HCT116 (cell line): ENCODE measurements around the gene CEP120. TPM values are rescaled to one million over a fixed set of nuclear protein-coding genes. Genes with fewer than 3 reads are reported as not detected.

Source experiments
- ATAC-seq: fragments of 200-7000 bp; cut with Tn5 transposase; 2 replicates; pipeline ENCODE4 v1.9.1; 2020; ENCODE audit warnings: mild to moderate bottlenecking, moderate library complexity
- BruUV-seq: library from RNA; stranded (reverse); fragments of 400-500 nt; replicated peaks from 2 replicates; lab custom pipeline; 2021; lab: Mats Ljungman, UMichigan
- CTCF ChIA-PET: fragments of 300-600 bp; sonication (Branson Sonifier 250); formaldehyde crosslinking; loops from one replicate; lab custom pipeline; 2021; ENCODE audit warnings: antibody characterized with exemption; lab: Charles Lee
- POLR2A ChIA-PET: fragments of 300-600, 350-600 bp; sonication (Branson Sonifier 250); formaldehyde crosslinking; loops from one replicate; lab custom pipeline; 2021; ENCODE audit warnings: antibody characterized with exemption; lab: Charles Lee
- RAD21 ChIA-PET, 2 experiments: fragments of 300-600 bp; sonication (Branson Sonifier 250); formaldehyde crosslinking; loops; one replicate each; lab custom pipeline; 2023; ENCODE audit warnings: low total read pairs in 2 of 2; ENCODE audit not compliant: uncharacterized antibody in 2 of 2, unreplicated experiment in 2 of 2, low non-redundant PET in 1 of 2; lab: Charles Lee
- DNase-seq: peaks from one replicate; pipeline ENCODE4 v3.0.0-alpha.2; 2010; ENCODE audit warnings: low read depth, low spot score
- H2AFZ ChIP-seq: fragments of 200-600 bp; shearing (Covaris generic), sonication (generic); 2 replicates; pipeline ENCODE4 v1.6.1; 2017; ENCODE audit warnings: low read depth, mixed run types, mixed read lengths, antibody characterized with exemption, low read length; ENCODE audit not compliant: poor library complexity, severe bottlenecking
- H3K27ac ChIP-seq: 2 replicates; pipeline ENCODE4 v1.5.1; 2012; ENCODE audit warnings: low read depth, low read length
- H3K27me3 ChIP-seq: fragments of 200-600 bp; sonication (generic); 2 replicates; pipeline ENCODE4 v1.6.1; 2016; ENCODE audit warnings: mixed run types, low read length, mixed read lengths; ENCODE audit not compliant: insufficient read depth
- H3K36me3 ChIP-seq, 2 experiments: fragments of 200-500 bp in 1 of 2; fragments of 200-600 bp in 1 of 2; sonication (Bioruptor generic) in 1 of 2; sonication (generic) in 1 of 2; 2 replicates each; pipeline versions ENCODE4 v1.5.1 to v1.6.1; 2014 to 2016; ENCODE audit warnings: low read length in 2 of 2, inconsistent platforms in 1 of 2, mixed read lengths in 1 of 2, mixed run types in 1 of 2; ENCODE audit not compliant: insufficient read depth in 2 of 2, control insufficient read depth in 1 of 2
- H3K4me1 ChIP-seq, 2 experiments: fragments of 200-600 bp in 1 of 2; sonication (generic) in 1 of 2; 2 replicates each; pipeline versions ENCODE4 v1.5.1 to v1.6.1; 2012 to 2017; ENCODE audit warnings: low read length in 2 of 2, inconsistent platforms in 1 of 2, mild to moderate bottlenecking in 1 of 2, mixed read lengths in 1 of 2, mixed run types in 1 of 2, moderate library complexity in 1 of 2; ENCODE audit not compliant: insufficient read depth in 2 of 2, control insufficient read depth in 1 of 2
- H3K4me2 ChIP-seq: fragments of 200-600 bp; sonication (generic); 2 replicates; pipeline ENCODE4 v1.6.1; 2017; ENCODE audit warnings: mixed run types, low read length, mixed read lengths
- H3K4me3 ChIP-seq, 2 experiments: fragments of 200-600 bp in 1 of 2; sonication (generic) in 1 of 2; replicated peaks in 1 of 2; 2 replicates each; pipeline ENCODE4 v1.5.1; 2011 to 2016; ENCODE audit warnings: low read length in 2 of 2, control low read depth in 1 of 2, low read depth in 1 of 2, mild to moderate bottlenecking in 1 of 2, mixed read lengths in 1 of 2, mixed run types in 1 of 2
- H3K79me2 ChIP-seq: fragments of 200-600 bp; sonication (generic); 2 replicates; pipeline ENCODE4 v1.6.1; 2017; ENCODE audit warnings: mild to moderate bottlenecking, mixed run types, low read length, moderate library complexity, mixed read lengths; ENCODE audit not compliant: insufficient read depth
- H3K9ac ChIP-seq: fragments of 200-600 bp; sonication (generic); 2 replicates; pipeline ENCODE4 v1.6.1; 2016; ENCODE audit warnings: low read length, mixed read lengths
- H3K9me2 ChIP-seq: fragments of 200-600 bp; sonication (generic), shearing (Covaris generic); 2 replicates; pipeline ENCODE4 v1.6.1; 2017; ENCODE audit warnings: mixed run types, mild to moderate bottlenecking, moderate library complexity; ENCODE audit not compliant: insufficient read depth
- H3K9me3 ChIP-seq, 2 experiments: fragments of 200-500 bp in 1 of 2; fragments of 200-600 bp in 1 of 2; sonication (Bioruptor generic) in 1 of 2; sonication (generic) in 1 of 2; 2 replicates each; pipeline ENCODE4 v1.6.1; 2014 to 2017; ENCODE audit warnings: low read length in 2 of 2, mixed read lengths in 2 of 2, inconsistent platforms in 1 of 2, low read depth in 1 of 2, mild to moderate bottlenecking in 1 of 2, mixed run types in 1 of 2, moderate library complexity in 1 of 2; ENCODE audit not compliant: control insufficient read depth in 1 of 2, insufficient read depth in 1 of 2
- H4K20me1 ChIP-seq: fragments of 200-600 bp; sonication (generic), shearing (Covaris generic); 2 replicates; pipeline ENCODE4 v1.6.1; 2017; ENCODE audit warnings: mixed run types, mild to moderate bottlenecking, moderate library complexity; ENCODE audit not compliant: insufficient read depth
- ATF3 ChIP-seq: IDR thresholded peaks from 2 replicates; pipeline ENCODE4 v1.6.1; 2012
- CBX3 ChIP-seq: IDR thresholded peaks from 2 replicates; pipeline ENCODE4 v1.6.1; 2012; ENCODE audit warnings: low read depth
- EGR1 ChIP-seq: IDR thresholded peaks from 2 replicates; pipeline ENCODE4 v1.6.1; 2012; ENCODE audit warnings: low read depth
- ELF1 ChIP-seq: IDR thresholded peaks from 2 replicates; pipeline ENCODE4 v1.6.1; 2012; ENCODE audit warnings: low read depth, borderline replicate concordance
- EZH2phosphoT487 ChIP-seq: fragments of 200-600 bp; IDR thresholded peaks from 2 replicates; pipeline ENCODE4 v1.6.1; 2018; ENCODE audit warnings: antibody characterized with exemption, borderline replicate concordance
- FOSL1 ChIP-seq: IDR thresholded peaks from 2 replicates; pipeline ENCODE4 v1.6.1; 2012; ENCODE audit warnings: low read depth
- JUND ChIP-seq: IDR thresholded peaks from 2 replicates; pipeline ENCODE4 v1.6.1; 2012
- MAX ChIP-seq: IDR thresholded peaks from 2 replicates; pipeline ENCODE4 v1.6.1; 2012
- POLR2A ChIP-seq: IDR thresholded peaks from 2 replicates; pipeline ENCODE4 v1.7.0; 2011; ENCODE audit warnings: borderline replicate concordance; ENCODE audit not compliant: insufficient read depth, insufficient read length; ENCODE audit errors: extremely low read depth
- POLR2AphosphoS5 ChIP-seq: IDR thresholded peaks from 2 replicates; pipeline ENCODE4 v1.6.1; 2011; ENCODE audit warnings: mild to moderate bottlenecking, low read depth, low read length, moderate library complexity
- REST ChIP-seq: IDR thresholded peaks from 2 replicates; pipeline ENCODE4 v1.6.1; 2012; ENCODE audit warnings: low read depth
- SIN3A ChIP-seq: IDR thresholded peaks from 2 replicates; pipeline ENCODE4 v1.6.1; 2012; ENCODE audit warnings: low read depth
- SP1 ChIP-seq: IDR thresholded peaks from 2 replicates; pipeline ENCODE4 v1.6.1; 2012; ENCODE audit warnings: low read depth
- SRF ChIP-seq: IDR thresholded peaks from 2 replicates; pipeline ENCODE4 v1.6.1; 2012; ENCODE audit warnings: low read depth
- ZBTB33 ChIP-seq: IDR thresholded peaks from 2 replicates; pipeline ENCODE4 v1.6.1; 2011; ENCODE audit warnings: mild to moderate bottlenecking, low read length, moderate library complexity; ENCODE audit not compliant: insufficient replicate concordance; ENCODE audit errors: extremely low read depth
- ZFX ChIP-seq: fragments of 450-650 bp; IDR thresholded peaks from 2 replicates; pipeline ENCODE4 v1.6.1; 2017
- ZNF274 ChIP-seq: fragments of 200-500 bp; sonication (Bioruptor generic); IDR thresholded peaks from 2 replicates; pipeline ENCODE4 v1.6.1; 2014; ENCODE audit warnings: mild to moderate bottlenecking, low read depth, low read length, inconsistent platforms
- intact Hi-C: fragments of 100-400 bp; cut with micrococcal nuclease; formaldehyde crosslinking; loops from 2 replicates; pipeline ENCODE4 v1.10.0; 2022
- total RNA-seq: library from RNA; stranded (reverse); gene quantifications from one replicate; pipeline ENCODE4 v1.2.1, GENCODE V29; 2021; ENCODE audit not compliant: unreplicated experiment

The CEP120 gene
- total RNA-seq, 1 experiment from 2014 or later: 30.2 TPM

- no peak overlapping the region for H3K9ac ChIP-seq
- no peaks in the 10 kb centered on the region for H3K4me1 ChIP-seq
- DNase-seq (no peak), ATAC-seq (no peak)
- RAD21 ChIA-PET: no interaction called here
- no peaks in the 10 kb centered on the region for H3K36me3 ChIP-seq
- POLR2A ChIA-PET: no interaction called here
- no peaks in the 10 kb centered on the region for H3K9me3 ChIP-seq
- CTCF ChIA-PET: no interaction called here
- no peak overlapping the region for H3K4me2 ChIP-seq
- H4K20me1 ChIP-seq: no peaks in the 10 kb centered on the region
- TF ChIP-seq CBX3 (no peak), POLR2A (no peak), ZNF274 (no peak), JUND (no peak), ZBTB33 (no peak), EGR1 (no peak), SRF (no peak), ELF1 (no peak), MAX (no peak), ZFX (no peak), FOSL1 (no peak), ATF3 (no peak), REST (no peak), POLR2AphosphoS5 (no peak), EZH2phosphoT487 (no peak), SIN3A (no peak), SP1 (no peak)
- BruUV-seq: no TSS peak
- H3K27me3 ChIP-seq: no peaks in the 10 kb centered on the region
- H3K4me3 ChIP-seq: no peak overlapping the region
- H3K79me2 ChIP-seq: no peaks in the 10 kb centered on the region
- intact Hi-C loops: no loop called here
- H3K9me2 ChIP-seq: peaks cover 4% of the 10 kb centered on the region; the same call in 1 of the 2 replicates
- no peak overlapping the region for H2AFZ ChIP-seq
- no peak overlapping the region for H3K27ac ChIP-seq
Observed at GRCh38 chr5:123298335-123299030, 124.7 kb downstream of the CEP120 start.
